ENCODE measurements around the gene ITPR2.

The ITPR2 gene

GRCh38 chr12:26818201-26818600, 14.8 kb downstream of the ITPR2 start:
- H3K36me3 ChIP-seq (ENCODE audit: control insufficient read depth, insufficient read depth, low read length), result no peaks in the 10 kb centered on the region
- H3K9ac ChIP-seq (ENCODE audit: low read depth, low read length), result no peak overlapping the region
- no peak overlapping the region for H3K27ac ChIP-seq (ENCODE audit: low read depth, low read length)
- no peak overlapping the region for H3K4me3 ChIP-seq (ENCODE audit: low read depth, low read length)
- H3K4me1 ChIP-seq (ENCODE audit: control insufficient read depth, insufficient read depth, low read length), result peaks cover 15% of the 10 kb centered on the region; the same call in 1 of the 2 replicates
- no peaks in the 10 kb centered on the region for H3K27me3 ChIP-seq (ENCODE audit: control insufficient read depth, insufficient read depth, low read length)
- H3K9me3 ChIP-seq (ENCODE audit: control insufficient read depth, insufficient read depth, low read length), result no peaks in the 10 kb centered on the region

- Histone ChIP-seq H3K4me3 (ENCODE audit: low read depth, low read length) (no peak overlapping the region), H3K9ac (ENCODE audit: low read depth, low read length) (no peak overlapping the region), H3K36me3 (ENCODE audit: control insufficient read depth, insufficient read depth, low read length) (no peaks in the 10 kb centered on the region), H3K4me1 (ENCODE audit: control insufficient read depth, insufficient read depth, low read length) (peaks cover 15% of the 10 kb centered on the region; the same call in 1 of the 2 replicates), H3K9me3 (ENCODE audit: control insufficient read depth, insufficient read depth, low read length) (no peaks in the 10 kb centered on the region), H3K27me3 (ENCODE audit: control insufficient read depth, insufficient read depth, low read length) (no peaks in the 10 kb centered on the region), H3K27ac (ENCODE audit: low read depth, low read length) (no peak overlapping the region)
Measured at GRCh38 chr12:26817183-26817591, 15.8 kb downstream of the ITPR2 start.

GRCh38 chr12:26813812-26814211, 19.2 kb downstream of the ITPR2 start:
- Histone ChIP-seq H3K36me3 (ENCODE audit: control insufficient read depth, insufficient read depth, low read length) (no peaks in the 10 kb centered on the region), H3K9ac (ENCODE audit: low read depth, low read length) (no peak overlapping the region), H3K4me1 (ENCODE audit: control insufficient read depth, insufficient read depth, low read length) (peaks cover 8% of the 10 kb centered on the region; the same call in 1 of the 2 replicates), H3K27ac (ENCODE audit: low read depth, low read length) (no peak overlapping the region), H3K4me3 (ENCODE audit: low read depth, low read length) (no peak overlapping the region), H3K9me3 (ENCODE audit: control insufficient read depth, insufficient read depth, low read length) (no peaks in the 10 kb centered on the region), H3K27me3 (ENCODE audit: control insufficient read depth, insufficient read depth, low read length) (no peaks in the 10 kb centered on the region)

GRCh38 chr12:26810330-26810729, 22.7 kb downstream of the ITPR2 start:
- Histone ChIP-seq H3K9me3 (ENCODE audit: control insufficient read depth, insufficient read depth, low read length) (no peaks in the 10 kb centered on the region), H3K4me1 (ENCODE audit: control insufficient read depth, insufficient read depth, low read length) (no peaks in the 10 kb centered on the region; the same call in 1 of the 2 replicates), H3K27ac (ENCODE audit: low read depth, low read length) (no peak overlapping the region), H3K27me3 (ENCODE audit: control insufficient read depth, insufficient read depth, low read length) (no peaks in the 10 kb centered on the region), H3K36me3 (ENCODE audit: control insufficient read depth, insufficient read depth, low read length) (no peaks in the 10 kb centered on the region), H3K9ac (ENCODE audit: low read depth, low read length) (no peak overlapping the region), H3K4me3 (ENCODE audit: low read depth, low read length) (no peak overlapping the region)

- H3K4me1 ChIP-seq (ENCODE audit: control insufficient read depth, insufficient read depth, low read length), result no peaks in the 10 kb centered on the region; the same call in 1 of the 2 replicates
- no peak overlapping the region for H3K4me3 ChIP-seq (ENCODE audit: low read depth, low read length)
- no peak overlapping the region for H3K9ac ChIP-seq (ENCODE audit: low read depth, low read length)
- H3K36me3 ChIP-seq (ENCODE audit: control insufficient read depth, insufficient read depth, low read length), result no peaks in the 10 kb centered on the region
- no peak overlapping the region for H3K27ac ChIP-seq (ENCODE audit: low read depth, low read length)
- no peaks in the 10 kb centered on the region for H3K9me3 ChIP-seq (ENCODE audit: control insufficient read depth, insufficient read depth, low read length)
- H3K27me3 ChIP-seq (ENCODE audit: control insufficient read depth, insufficient read depth, low read length), result no peaks in the 10 kb centered on the region
Measured at GRCh38 chr12:26809611-26810285, 23.2 kb downstream of the ITPR2 start.

GRCh38 chr12:26808766-26809476, 24.1 kb downstream of the ITPR2 start:
- Histone ChIP-seq H3K27ac (ENCODE audit: low read depth, low read length) (no peak overlapping the region), H3K36me3 (ENCODE audit: control insufficient read depth, insufficient read depth, low read length) (no peaks in the 10 kb centered on the region)

GRCh38 chr12:26807292-26807691, 25.7 kb downstream of the ITPR2 start:
- no peak overlapping the region for H3K9ac ChIP-seq (ENCODE audit: low read depth, low read length)
- no peak overlapping the region for H3K27ac ChIP-seq (ENCODE audit: low read depth, low read length)
- H3K36me3 ChIP-seq (ENCODE audit: control insufficient read depth, insufficient read depth, low read length), result no peaks in the 10 kb centered on the region
- H3K4me3 ChIP-seq (ENCODE audit: low read depth, low read length), result no peak overlapping the region
- H3K4me1 ChIP-seq (ENCODE audit: control insufficient read depth, insufficient read depth, low read length), result no peaks in the 10 kb centered on the region; the same call in 1 of the 2 replicates
- no peaks in the 10 kb centered on the region for H3K27me3 ChIP-seq (ENCODE audit: control insufficient read depth, insufficient read depth, low read length)
- no peaks in the 10 kb centered on the region for H3K9me3 ChIP-seq (ENCODE audit: control insufficient read depth, insufficient read depth, low read length)

More at GRCh38 chr12:26808766-26809476, 24.1 kb downstream of the ITPR2 start:
- Histone ChIP-seq H3K9me3 (ENCODE audit: control insufficient read depth, insufficient read depth, low read length) (no peaks in the 10 kb centered on the region), H3K9ac (ENCODE audit: low read depth, low read length) (no peak overlapping the region), H3K27me3 (ENCODE audit: control insufficient read depth, insufficient read depth, low read length) (no peaks in the 10 kb centered on the region), H3K4me1 (ENCODE audit: control insufficient read depth, insufficient read depth, low read length) (no peaks in the 10 kb centered on the region; the same call in 1 of the 2 replicates), H3K4me3 (ENCODE audit: low read depth, low read length) (no peak overlapping the region)

- H3K4me3 ChIP-seq (ENCODE audit: low read depth, low read length), result no peak overlapping the region
- no peaks in the 10 kb centered on the region for H3K27me3 ChIP-seq (ENCODE audit: control insufficient read depth, insufficient read depth, low read length)
- H3K9ac ChIP-seq (ENCODE audit: low read depth, low read length), result no peak overlapping the region
- no peaks in the 10 kb centered on the region for H3K36me3 ChIP-seq (ENCODE audit: control insufficient read depth, insufficient read depth, low read length)
- no peak overlapping the region for H3K27ac ChIP-seq (ENCODE audit: low read depth, low read length)
- H3K4me1 ChIP-seq (ENCODE audit: control insufficient read depth, insufficient read depth, low read length), result no peaks in the 10 kb centered on the region; the same call in 1 of the 2 replicates
- no peaks in the 10 kb centered on the region for H3K9me3 ChIP-seq (ENCODE audit: control insufficient read depth, insufficient read depth, low read length)
Measured at GRCh38 chr12:26806556-26806955, 26.4 kb downstream of the ITPR2 start.

GRCh38 chr12:26805401-26805971, 27.5 kb downstream of the ITPR2 start:
- Histone ChIP-seq H3K4me1 (ENCODE audit: control insufficient read depth, insufficient read depth, low read length) (no peaks in the 10 kb centered on the region; the same call in 1 of the 2 replicates), H3K27me3 (ENCODE audit: control insufficient read depth, insufficient read depth, low read length) (no peaks in the 10 kb centered on the region), H3K4me3 (ENCODE audit: low read depth, low read length) (no peak overlapping the region)

GRCh38 chr12:26803552-26803951, 29.4 kb downstream of the ITPR2 start:
- H3K27ac ChIP-seq (ENCODE audit: low read depth, low read length), result no peak overlapping the region
- H3K27me3 ChIP-seq (ENCODE audit: control insufficient read depth, insufficient read depth, low read length), result no peaks in the 10 kb centered on the region
- peaks cover 4% of the 10 kb centered on the region for H3K4me1 ChIP-seq (ENCODE audit: control insufficient read depth, insufficient read depth, low read length)
- no peaks in the 10 kb centered on the region for H3K36me3 ChIP-seq (ENCODE audit: control insufficient read depth, insufficient read depth, low read length)
- no peaks in the 10 kb centered on the region for H3K9me3 ChIP-seq (ENCODE audit: control insufficient read depth, insufficient read depth, low read length)
- H3K9ac ChIP-seq (ENCODE audit: low read depth, low read length), result no peak overlapping the region
- no peak overlapping the region for H3K4me3 ChIP-seq (ENCODE audit: low read depth, low read length)

More at GRCh38 chr12:26805401-26805971, 27.5 kb downstream of the ITPR2 start:
- Histone ChIP-seq H3K27ac (ENCODE audit: low read depth, low read length) (no peak overlapping the region), H3K36me3 (ENCODE audit: control insufficient read depth, insufficient read depth, low read length) (no peaks in the 10 kb centered on the region), H3K9ac (ENCODE audit: low read depth, low read length) (no peak overlapping the region), H3K9me3 (ENCODE audit: control insufficient read depth, insufficient read depth, low read length) (no peaks in the 10 kb centered on the region)

- no peaks in the 10 kb centered on the region for H3K36me3 ChIP-seq (ENCODE audit: control insufficient read depth, insufficient read depth, low read length)
- H3K27ac ChIP-seq (ENCODE audit: low read depth, low read length), result no peak overlapping the region
- no peak overlapping the region for H3K9ac ChIP-seq (ENCODE audit: low read depth, low read length)
- H3K4me1 ChIP-seq (ENCODE audit: control insufficient read depth, insufficient read depth, low read length), result peaks cover 4% of the 10 kb centered on the region
- no peaks in the 10 kb centered on the region for H3K9me3 ChIP-seq (ENCODE audit: control insufficient read depth, insufficient read depth, low read length)
- H3K4me3 ChIP-seq (ENCODE audit: low read depth, low read length), result no peak overlapping the region
- no peaks in the 10 kb centered on the region for H3K27me3 ChIP-seq (ENCODE audit: control insufficient read depth, insufficient read depth, low read length)
Measured at GRCh38 chr12:26801486-26801885, 31.5 kb downstream of the ITPR2 start.

Measured in HUES48 (cell line).